ENCODE data around the gene ZNF556. TPM values are rescaled to one million over a fixed set of nuclear protein-coding genes. Genes with fewer than 3 reads are reported as not detected.

Gene ZNF556
- total RNA-seq, 4 donors from 2014 or later, result not detected

GRCh38 chr19:2822846-2823245 is 44.3 kb upstream of the ZNF556 start:
- intact Hi-C loops (cut with DNase I; ENCODE audit: low total_unique reads), result no loop called here
- in situ Hi-C loops (cut with MboI; ENCODE audit: low pct_ligation_motif_present in 1 of 4, low pct_unique_long_range_greater_than_20kb in 1 of 4, low sequenced_read_pairs in 3 of 4), result no loop called here
- no peaks in the 10 kb centered on the region for H3K27me3 ChIP-seq
- no peak for TF ChIP-seq EP300 (IDR thresholded peaks at IDR 0.05; ENCODE audit: low read depth)
- 99% methylated on average over 5 of the region's 5 CpGs; no CpG with 5 or more reads in 1 of the 2 donors for WGBS, 2 donors (ENCODE audit: low coverage in 1 of 2)
- no peak overlapping the region for H3K27ac ChIP-seq
- H3K4me3 ChIP-seq, result no peak overlapping the region
- H3K36me3 ChIP-seq, result peaks cover 0 to 5% (median 0%) of the 10 kb centered on the region in 4 donors
- DNase-seq, result no peak
- peaks cover 0 to 9% (median 8%) of the 10 kb centered on the region in 4 donors for H3K4me1 ChIP-seq
- no peaks in the 10 kb centered on the region for H3K9me3 ChIP-seq

DNA sequence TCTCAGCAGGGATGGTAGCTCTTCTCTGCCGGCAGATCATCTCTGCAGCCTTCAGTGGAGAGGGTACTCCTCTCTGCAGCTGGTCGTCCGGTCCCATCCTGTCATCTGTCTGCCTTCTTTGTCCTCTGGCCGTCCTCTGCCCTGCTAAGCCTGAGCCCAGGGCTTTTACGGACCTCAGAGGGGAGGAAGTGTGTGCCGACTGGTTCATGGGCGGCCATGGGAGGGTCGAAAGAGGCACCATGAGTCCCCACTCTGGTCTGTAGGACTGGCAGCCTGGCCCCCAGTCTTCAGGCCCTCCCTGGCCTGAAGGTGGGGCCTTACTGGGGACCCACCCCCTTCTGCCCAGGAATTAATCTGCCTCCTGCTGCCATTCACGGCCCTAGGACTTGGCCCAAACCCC is 43.5 kb upstream of the ZNF556 start:
- DNase-seq, result no peak
- Histone ChIP-seq H3K4me1 (peaks cover 0 to 9% (median 8%) of the 10 kb centered on the region in 4 donors), H3K27ac (no peak overlapping the region), H3K27me3 (no peaks in the 10 kb centered on the region), H3K9me3 (no peaks in the 10 kb centered on the region), H3K36me3 (peaks cover 0 to 6% (median 0%) of the 10 kb centered on the region in 4 donors), H3K4me3 (no peak overlapping the region)
- TF ChIP-seq POLR2A (IDR thresholded peaks at IDR 0.05), result no peak
- no peak for TF ChIP-seq POLR2AphosphoS5 (IDR thresholded peaks at IDR 0.05)
- no peak for TF ChIP-seq CTCF (IDR thresholded peaks at IDR 0.05)
- no peak for TF ChIP-seq EP300 (IDR thresholded peaks at IDR 0.05; ENCODE audit: low read depth)
- intact Hi-C loops (cut with DNase I; ENCODE audit: low total_unique reads), result no loop called here
- in situ Hi-C loops (cut with MboI; ENCODE audit: low pct_ligation_motif_present in 1 of 4, low pct_unique_long_range_greater_than_20kb in 1 of 4, low sequenced_read_pairs in 3 of 4), result no loop called here
- 67 to 93% methylated on average over 3 to 9 of the region's 9 CpGs for WGBS, 2 donors (ENCODE audit: low coverage in 1 of 2)

DNA sequence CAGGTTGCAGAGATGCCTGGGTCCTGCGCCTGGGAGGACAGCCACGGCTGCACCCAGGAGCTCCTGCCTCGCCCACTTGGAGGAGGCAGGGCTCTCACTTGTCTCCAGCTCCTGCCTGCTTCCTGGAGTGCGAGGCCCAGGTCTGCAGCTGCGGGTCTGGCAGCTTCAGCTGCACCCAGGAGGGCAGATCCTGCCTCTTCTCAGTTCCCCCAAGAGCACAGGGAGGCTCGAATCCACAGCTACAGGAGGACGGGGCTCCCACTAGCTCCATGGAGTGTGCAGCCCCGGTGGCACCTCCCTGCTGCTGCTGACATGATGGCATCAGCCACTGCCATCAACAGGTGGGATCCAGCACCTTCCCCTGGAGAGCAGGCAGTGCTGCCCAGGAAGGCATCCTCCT is 43.0 kb upstream of the ZNF556 start:
- in situ Hi-C loops (cut with MboI; ENCODE audit: low pct_ligation_motif_present in 1 of 4, low pct_unique_long_range_greater_than_20kb in 1 of 4, low sequenced_read_pairs in 3 of 4) (no loop called here), intact Hi-C loops (cut with DNase I; ENCODE audit: low total_unique reads) (no loop called here)

GRCh38 chr19:2827022-2827421 is 40.1 kb upstream of the ZNF556 start:
- no peak for TF ChIP-seq EP300 (IDR thresholded peaks at IDR 0.05; ENCODE audit: low read depth)
- no peak for TF ChIP-seq POLR2A (IDR thresholded peaks at IDR 0.05)
- TF ChIP-seq POLR2AphosphoS5 (IDR thresholded peaks at IDR 0.05), result no peak
- TF ChIP-seq CTCF (IDR thresholded peaks at IDR 0.05), result no peak
- peaks cover 0 to 11% (median under 1%) of the 10 kb centered on the region in 4 donors for H3K36me3 ChIP-seq
- intact Hi-C loops (cut with DNase I; ENCODE audit: low total_unique reads) (no loop called here), in situ Hi-C loops (cut with MboI; ENCODE audit: low pct_ligation_motif_present in 1 of 4, low pct_unique_long_range_greater_than_20kb in 1 of 4, low sequenced_read_pairs in 3 of 4) (no loop called here)
- no peaks in the 10 kb centered on the region for H3K4me1 ChIP-seq
- DNase-seq, result no peak
- no peaks in the 10 kb centered on the region for H3K27me3 ChIP-seq
- WGBS, 2 donors (ENCODE audit: low coverage in 1 of 2), result 91% methylated on average over 2 of the region's 2 CpGs; no CpG with 5 or more reads in 1 of the 2 donors
- H3K4me3 ChIP-seq, result no peak overlapping the region
- H3K9me3 ChIP-seq, result peaks cover 1 to 5% of the 10 kb centered on the region in 2 donors
- no peak overlapping the region for H3K27ac ChIP-seq

More for the DNA sequence above, 43.0 kb upstream of the ZNF556 start:
- TF ChIP-seq CTCF (IDR thresholded peaks at IDR 0.05) (no peak), POLR2A (IDR thresholded peaks at IDR 0.05) (no peak)
- 73% methylated on average over 8 of the region's 8 CpGs; no CpG with 5 or more reads in 1 of the 2 donors for WGBS, 2 donors (ENCODE audit: low coverage in 1 of 2)
- Histone ChIP-seq H3K4me1 (peaks cover 0 to 9% (median 8%) of the 10 kb centered on the region in 4 donors), H3K9me3 (no peaks in the 10 kb centered on the region), H3K4me3 (no peak overlapping the region), H3K36me3 (peaks cover 0 to 6% (median 0%) of the 10 kb centered on the region in 4 donors), H3K27me3 (no peaks in the 10 kb centered on the region), H3K27ac (no peak overlapping the region)
- DNase-seq, result no peak

All from transverse colon (tissue), 4 donors.